B cell (primary cell): Measurements from ENCODE around the gene CCR9. TPM values are rescaled to one million over a fixed set of nuclear protein-coding genes. Genes with fewer than 3 reads are reported as not detected.

Experiments used
- ATAC-seq: fragments of 200-7000 bp; cut with Tn5 transposase; one replicate; pipeline ENCODE4 v1.10.0; 2021; ENCODE audit warnings: low read depth, mild to moderate bottlenecking, moderate number of reproducible peaks, moderate library complexity
- CTCF ChIA-PET: fragments of 350-600 bp; sonication (Branson Sonifier 250); formaldehyde crosslinking; loops from one replicate; lab custom pipeline; 2021; ENCODE audit warnings: antibody characterized with exemption, inconsistent platforms; lab: Charles Lee
- POLR2A ChIA-PET: fragments of 350-600 bp; sonication (Branson Sonifier 250); formaldehyde crosslinking; loops from one replicate; lab custom pipeline; 2021; ENCODE audit warnings: antibody characterized with exemption; lab: Charles Lee
- DNase-seq: peaks from one replicate; pipeline ENCODE4 v3.0.0; 2013
- H2AFZ ChIP-seq: 2 replicates; pipeline ENCODE4 v1.6.1; 2012; ENCODE audit warnings: mild to moderate bottlenecking, low read depth, low read length; ENCODE audit not compliant: insufficient read depth, poor library complexity, severe bottlenecking
- H3K27ac ChIP-seq, 2 donors: 1 replicate in 1 of 2; 2 replicates in 1 of 2; pipeline ENCODE4 v1.5.1; 2012 to 2013; ENCODE audit warnings: low read length in 2 of 2, mild to moderate bottlenecking in 2 of 2, moderate library complexity in 1 of 2
- H3K27me3 ChIP-seq, 4 experiments: fragments of 200-600 bp in 1 of 4; sonication (generic) in 1 of 4; replicated peaks in 1 of 4; 1 replicate in 2 of 4; 2 replicates in 2 of 4; pipeline versions ENCODE4 v1.6.1 to v1.7.0; 2013 to 2016; ENCODE audit warnings: low read length in 3 of 4, mild to moderate bottlenecking in 2 of 4, mixed read lengths in 1 of 4, moderate library complexity in 1 of 4; ENCODE audit not compliant: insufficient read depth in 4 of 4, control insufficient read depth in 3 of 4; ENCODE audit errors: control extremely low read depth in 1 of 4
- H3K36me3 ChIP-seq, 2 experiments: replicated peaks in 1 of 2; 1 replicate in 1 of 2; 2 replicates in 1 of 2; pipeline versions ENCODE4 v1.6.1 to v1.7.1; 2013; ENCODE audit warnings: low read length in 1 of 2; ENCODE audit not compliant: insufficient read depth in 2 of 2, control insufficient read depth in 1 of 2; ENCODE audit errors: control extremely low read depth in 1 of 2, extremely low read depth in 1 of 2
- H3K4me1 ChIP-seq, 2 donors: fragments of 200-600 bp in 1 of 2; sonication (generic) in 1 of 2; 1 replicate in 1 of 2; 2 replicates in 1 of 2; pipeline versions ENCODE4 v1.5.1 to v1.6.1; 2013 to 2017; ENCODE audit warnings: low read length in 2 of 2; ENCODE audit not compliant: control insufficient read depth in 2 of 2, insufficient read depth in 2 of 2
- H3K4me2 ChIP-seq: replicated peaks from 2 replicates; pipeline ENCODE3; 2012; ENCODE audit warnings: mild to moderate bottlenecking, low read depth, low read length; ENCODE audit not compliant: poor library complexity, severe bottlenecking
- H3K4me3 ChIP-seq, 5 experiments: fragments of 200-600 bp in 1 of 5; sonication (generic) in 1 of 5; 1 replicate in 3 of 5; 2 replicates in 2 of 5; pipeline versions ENCODE4 v1.5.1 to v1.7.0; 2011 to 2016; ENCODE audit warnings: low read length in 4 of 5, mild to moderate bottlenecking in 4 of 5, low read depth in 2 of 5, control low read depth in 1 of 5, moderate library complexity in 1 of 5; ENCODE audit not compliant: insufficient read depth in 1 of 5; ENCODE audit errors: control extremely low read depth in 1 of 5, extremely low read depth in 1 of 5
- H3K79me2 ChIP-seq: fragments of 200-600 bp; sonication (generic); one replicate; pipeline ENCODE4 v1.6.0; 2016; ENCODE audit warnings: low read length; ENCODE audit not compliant: control insufficient read depth, insufficient read depth
- H3K9ac ChIP-seq: fragments of 200-600 bp; sonication (generic); 2 replicates; pipeline ENCODE4 v1.6.1; 2017; ENCODE audit warnings: mild to moderate bottlenecking, low read length, moderate library complexity
- H3K9me3 ChIP-seq, 3 donors: one replicate each; pipeline versions ENCODE4 v1.6.1 to v1.7.1; 2013; ENCODE audit warnings: low read length in 2 of 3; ENCODE audit not compliant: control insufficient read depth in 2 of 3, insufficient read depth in 1 of 3; ENCODE audit errors: control extremely low read depth in 1 of 3
- H4K20me1 ChIP-seq: 2 replicates; pipeline ENCODE4 v1.6.0; 2012; ENCODE audit warnings: mild to moderate bottlenecking, low read length; ENCODE audit not compliant: insufficient read depth, control insufficient read depth, poor library complexity, severe bottlenecking
- H3K27ac Mint-ChIP-seq: one replicate; pipeline ENCODE4 v1.8.0; 2021; ENCODE audit warnings: mixed read lengths
- H3K27me3 Mint-ChIP-seq: one replicate; pipeline ENCODE4 v1.8.0; 2021; ENCODE audit warnings: mixed read lengths
- H3K4me1 Mint-ChIP-seq: one replicate; pipeline ENCODE4 v1.8.0; 2021; ENCODE audit warnings: mixed read lengths
- H3K4me3 Mint-ChIP-seq: one replicate; pipeline ENCODE4 v1.8.0; 2021; ENCODE audit warnings: mixed read lengths
- H3K9me3 Mint-ChIP-seq: one replicate; pipeline ENCODE4 v1.8.0; 2022; ENCODE audit warnings: mixed read lengths; ENCODE audit not compliant: insufficient read depth
- EZH2 ChIP-seq: IDR thresholded peaks from 2 replicates; pipeline ENCODE4 v1.6.1; 2012; ENCODE audit warnings: borderline replicate concordance, low read depth, mild to moderate bottlenecking, moderate library complexity, low read length; ENCODE audit not compliant: insufficient read depth, poor library complexity, severe bottlenecking
- WGBS: methylation state at CpG from one replicate; pipeline ENCODE4 v1.1.5; 2013; ENCODE audit warnings: missing lambda C conversion rate; ENCODE audit not compliant: insufficient coverage; 5-methylcytosine and 5-hydroxymethylcytosine counted together
- intact Hi-C: fragments of 100-400 bp; cut with micrococcal nuclease; formaldehyde crosslinking; loops from one replicate; pipeline ENCODE4 v1.10.0; 2022
- polyA plus RNA-seq: library from polyadenylated mRNA; depleted of rRNA; stranded (reverse); fragments of >200 nt; gene quantifications from 2 replicates; pipeline ENCODE4 v1.2.3, GENCODE V29; 2012
- total RNA-seq, 2 donors: library from RNA; stranded (reverse); fragments of 120-200 nt in 1 of 2; gene quantifications; 1 replicate in 1 of 2; 2 replicates in 1 of 2; pipeline versions ENCODE4 v1.2.3 to v1.2.4, GENCODE V29; 2013 to 2022
- TF ChIP-seq, protein P1 (sequence below): fragments of 200-600 bp; IDR thresholded peaks from one replicate; pipeline ENCODE4 v1.8.0; 2022; ENCODE audit warnings: antibody characterized with exemption, mild to moderate bottlenecking

The CCR9 gene
- total and polyA plus RNA-seq, 2 donors (not counting 1 experiment from before 2014, with no cell fraction given) = 0.76 to 1.1 TPM

DNA sequence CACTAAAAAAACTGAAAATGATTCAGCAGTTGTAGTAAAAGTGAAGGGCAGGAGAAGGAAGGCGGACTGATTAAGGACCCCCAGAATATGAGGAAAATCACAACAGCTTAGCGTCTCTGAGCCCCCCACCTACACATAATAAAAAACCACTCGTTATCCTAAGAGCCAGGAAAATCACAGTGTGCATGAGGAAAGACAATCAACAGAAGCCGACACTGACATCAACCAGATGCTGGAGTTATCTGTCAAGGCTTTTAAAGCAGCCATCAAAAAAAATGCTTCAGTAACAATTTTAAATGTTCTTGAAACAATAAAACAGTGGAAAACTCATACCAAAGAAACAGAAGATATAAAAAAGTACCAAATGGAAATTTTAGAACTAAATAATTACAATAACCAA is 47.2 kb downstream of the CCR9 start:
- H3K9me3 ChIP-seq = no peaks in the 10 kb centered on the region
- ATAC-seq = no peak
- TF ChIP-seq, protein P1, sequence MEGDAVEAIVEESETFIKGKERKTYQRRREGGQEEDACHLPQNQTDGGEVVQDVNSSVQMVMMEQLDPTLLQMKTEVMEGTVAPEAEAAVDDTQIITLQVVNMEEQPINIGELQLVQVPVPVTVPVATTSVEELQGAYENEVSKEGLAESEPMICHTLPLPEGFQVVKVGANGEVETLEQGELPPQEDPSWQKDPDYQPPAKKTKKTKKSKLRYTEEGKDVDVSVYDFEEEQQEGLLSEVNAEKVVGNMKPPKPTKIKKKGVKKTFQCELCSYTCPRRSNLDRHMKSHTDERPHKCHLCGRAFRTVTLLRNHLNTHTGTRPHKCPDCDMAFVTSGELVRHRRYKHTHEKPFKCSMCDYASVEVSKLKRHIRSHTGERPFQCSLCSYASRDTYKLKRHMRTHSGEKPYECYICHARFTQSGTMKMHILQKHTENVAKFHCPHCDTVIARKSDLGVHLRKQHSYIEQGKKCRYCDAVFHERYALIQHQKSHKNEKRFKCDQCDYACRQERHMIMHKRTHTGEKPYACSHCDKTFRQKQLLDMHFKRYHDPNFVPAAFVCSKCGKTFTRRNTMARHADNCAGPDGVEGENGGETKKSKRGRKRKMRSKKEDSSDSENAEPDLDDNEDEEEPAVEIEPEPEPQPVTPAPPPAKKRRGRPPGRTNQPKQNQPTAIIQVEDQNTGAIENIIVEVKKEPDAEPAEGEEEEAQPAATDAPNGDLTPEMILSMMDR = no peak
- no peak for TF ChIP-seq EZH2
- no peaks in the 10 kb centered on the region for H3K79me2 ChIP-seq
- Mint-ChIP-seq H3K9me3 (no peaks in the 10 kb centered on the region), H3K4me1 (no peaks in the 10 kb centered on the region), H3K27me3 (no peaks in the 10 kb centered on the region), H3K4me3 (no peak overlapping the region), H3K27ac (no peak overlapping the region)
- ChIA-PET POLR2A (no interaction called here), CTCF (interaction anchor here (0.6 to 0.9 kb wide), 3 partner anchors 145 to 386 kb away, joined by 3 to 4 read pairs (median 3); no protein-coding TSS in a partner anchor)
- H3K4me1 ChIP-seq = no peaks in the 10 kb centered on the region
- H3K27ac ChIP-seq = no peak overlapping the region
- DNase-seq = no peak
- no peaks in the 10 kb centered on the region for H4K20me1 ChIP-seq
- no peak overlapping the region for H3K4me2 ChIP-seq
- no peak overlapping the region for H3K9ac ChIP-seq
- intact Hi-C loops = no loop called here
- H3K4me3 ChIP-seq = no peak overlapping the region
- H3K36me3 ChIP-seq = peaks cover 2 to 87% of the 10 kb centered on the region in 2 experiments
- 100% methylated on average over 2 of the region's 4 CpGs for WGBS
- no peak overlapping the region for H2AFZ ChIP-seq
- no peaks in the 10 kb centered on the region for H3K27me3 ChIP-seq

DNA sequence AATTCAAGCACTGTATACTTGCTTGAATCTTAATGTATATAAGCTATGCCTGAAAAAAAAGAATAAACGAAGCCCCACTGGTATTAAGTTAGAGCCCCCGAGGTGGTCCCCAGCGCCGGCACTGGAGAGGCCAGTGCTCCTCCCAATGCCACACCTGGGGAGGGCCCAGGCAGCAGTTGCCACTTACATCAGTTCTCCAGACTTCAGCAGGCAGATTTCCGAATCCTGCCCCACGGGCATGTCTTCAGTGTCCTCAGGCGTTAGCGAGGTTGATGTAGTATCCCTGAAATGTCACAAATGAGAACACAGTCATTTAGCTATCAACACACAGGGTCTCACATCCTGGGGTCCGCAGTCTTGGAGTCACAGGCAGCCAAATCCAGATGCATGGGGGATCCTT is 49.9 kb downstream of the CCR9 start:
- TF ChIP-seq, protein P1 = no peak
- TF ChIP-seq EZH2 = no peak
- H3K4me1 Mint-ChIP-seq = no peaks in the 10 kb centered on the region
- POLR2A ChIA-PET = no interaction called here
- H3K27ac ChIP-seq = no peak overlapping the region
- no peak overlapping the region for H3K9ac ChIP-seq
- 94% methylated on average over 8 of the region's 9 CpGs for WGBS
- no peak for DNase-seq
- H2AFZ ChIP-seq = no peak overlapping the region
- ATAC-seq = no peak
- H3K9me3 ChIP-seq = no peaks in the 10 kb centered on the region
- H3K36me3 ChIP-seq = peaks cover 0 to 61% of the 10 kb centered on the region in 2 experiments
- no peak overlapping the region for H3K4me2 ChIP-seq
- CTCF ChIA-PET = interaction anchor here (1.1 to 5.2 kb wide), 7 partner anchors 133 to 443 kb away, joined by 3 to 193 read pairs (median 24); partner anchors contain the start of gene CCR5
- H3K9me3 Mint-ChIP-seq = no peaks in the 10 kb centered on the region
- intact Hi-C loops = loop anchor here (5.0 kb wide), 1 partner anchor 271 kb away; the partner anchor contains the start of gene CCR1
- no peak overlapping the region for H3K4me3 Mint-ChIP-seq
- H3K27me3 Mint-ChIP-seq = no peaks in the 10 kb centered on the region
- H3K79me2 ChIP-seq = no peaks in the 10 kb centered on the region
- H3K4me3 ChIP-seq = no peak overlapping the region
- peaks cover 0 to 5% of the 10 kb centered on the region in 2 donors for H3K4me1 ChIP-seq
- H4K20me1 ChIP-seq = no peaks in the 10 kb centered on the region
- H3K27me3 ChIP-seq = no peaks in the 10 kb centered on the region
- no peak overlapping the region for H3K27ac Mint-ChIP-seq
